ENCODE measurements around the gene TULP4.

Gene TULP4

GRCh38 chr6:158358450-158359077, 46.3 kb downstream of the TULP4 start:
- DNase-seq (ENCODE audit: low read depth), result no peak

- no peak for DNase-seq (ENCODE audit: low read depth)
Observed at GRCh38 chr6:158361068-158361467, 48.8 kb downstream of the TULP4 start.

DNA sequence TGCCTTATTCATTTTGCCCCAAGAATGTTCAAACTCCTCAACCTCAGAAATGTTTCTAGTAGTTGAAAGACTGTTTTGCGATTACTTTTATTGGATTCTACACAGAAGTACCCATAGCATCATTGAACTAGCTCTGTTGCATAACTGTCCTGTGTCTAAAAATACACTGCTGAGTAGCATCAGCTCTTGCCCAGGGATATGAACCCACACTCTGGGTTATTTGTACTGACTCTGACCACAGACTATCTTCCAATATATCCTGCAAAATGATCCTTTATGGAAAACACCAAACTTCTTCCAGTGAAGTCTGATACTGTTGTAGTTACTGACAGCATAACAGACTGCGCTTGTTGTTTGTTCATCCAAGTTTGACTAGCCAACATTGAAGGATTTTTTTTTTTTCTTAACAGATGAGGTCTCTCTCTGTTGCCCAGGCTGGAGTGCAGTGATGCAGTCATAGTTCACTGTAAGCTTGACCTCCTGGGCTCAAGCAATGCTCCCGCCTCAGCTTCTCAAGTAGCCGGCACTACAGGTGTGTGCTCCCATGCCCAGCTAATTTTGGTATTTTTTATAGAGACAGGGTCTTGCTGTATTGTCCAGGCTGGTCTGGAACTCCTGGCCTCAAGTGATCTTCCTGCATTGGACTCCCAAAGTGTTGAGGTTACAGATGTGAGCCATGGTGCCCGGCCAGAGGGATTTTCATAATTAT, 49.9 kb downstream of the TULP4 start:
- DNase-seq (ENCODE audit: low read depth), result no peak

DNA sequence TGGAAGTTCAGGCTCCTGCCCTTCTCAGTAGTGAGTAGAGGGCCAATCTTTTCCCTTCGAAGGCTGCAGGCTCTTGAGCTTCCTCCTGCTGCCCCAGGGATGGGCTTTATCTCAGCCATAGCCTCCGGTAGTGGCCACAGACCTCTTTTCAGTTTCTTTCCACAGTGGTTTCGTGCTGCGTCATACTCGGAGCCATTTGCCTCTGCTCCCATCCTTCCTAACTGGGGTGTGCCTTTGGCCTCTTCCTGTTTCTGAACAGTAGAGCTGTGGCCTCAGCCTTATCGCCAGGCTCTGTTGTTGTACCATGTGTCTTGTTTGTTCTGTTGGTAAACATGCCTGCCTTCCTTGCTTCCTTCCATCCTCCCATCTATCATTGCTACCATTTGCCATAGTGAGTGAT, 54.1 kb downstream of the TULP4 start:
- DNase-seq (ENCODE audit: low read depth), result no peak

GRCh38 chr6:158367816-158368215, 55.6 kb downstream of the TULP4 start:
- DNase-seq (ENCODE audit: low read depth), result no peak

DNA sequence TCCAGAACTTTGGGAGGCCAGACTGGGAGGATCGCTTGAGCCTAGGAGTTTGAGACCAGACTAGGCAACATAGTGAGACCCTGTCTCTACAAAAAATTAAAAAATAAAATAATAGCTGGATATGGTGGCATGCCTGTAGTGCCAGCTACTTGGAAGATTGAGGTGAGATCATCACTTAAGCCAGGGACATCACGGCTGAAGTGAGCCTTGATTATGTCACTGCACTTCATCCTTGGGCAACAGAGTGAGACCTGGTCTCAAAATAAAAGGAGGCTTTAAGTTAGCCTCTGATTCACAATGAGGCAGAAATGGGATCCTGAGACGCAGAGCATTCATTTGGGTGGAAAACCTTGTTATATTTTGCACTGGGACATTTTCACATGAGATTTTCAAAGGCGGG, 57.0 kb downstream of the TULP4 start:
- no peak for DNase-seq (ENCODE audit: low read depth)

DNA sequence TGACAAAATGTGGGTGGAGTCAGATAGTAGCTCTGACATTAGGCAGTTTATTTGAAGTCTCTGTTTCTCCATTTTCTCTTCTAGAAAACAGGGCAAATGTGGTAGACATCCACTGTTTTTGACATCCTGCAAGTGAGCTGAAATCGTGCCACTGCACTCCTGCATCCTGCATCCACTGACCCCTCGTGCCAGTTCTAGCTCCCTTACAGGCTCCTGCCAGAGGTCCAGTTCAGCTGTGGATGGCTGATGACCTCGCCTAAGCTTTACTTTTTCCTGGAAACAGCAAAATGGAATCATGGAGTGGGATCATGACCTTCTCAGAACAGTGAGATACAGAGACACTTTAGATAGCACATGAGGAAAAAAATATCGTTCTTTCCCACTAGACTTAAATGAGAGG, 58.5 kb downstream of the TULP4 start:
- DNase-seq (ENCODE audit: low read depth), result no peak

- DNase-seq (ENCODE audit: low read depth), result no peak
Observed at GRCh38 chr6:158371261-158371660, 59.0 kb downstream of the TULP4 start.

GRCh38 chr6:158372574-158372973, 60.3 kb downstream of the TULP4 start:
- DNase-seq (ENCODE audit: low read depth), result no peak

GRCh38 chr6:158373214-158373613, 60.9 kb downstream of the TULP4 start:
- DNase-seq (ENCODE audit: low read depth), result no peak

- no peak for DNase-seq (ENCODE audit: low read depth)
Observed at GRCh38 chr6:158374020-158374419, 61.8 kb downstream of the TULP4 start.

DNA sequence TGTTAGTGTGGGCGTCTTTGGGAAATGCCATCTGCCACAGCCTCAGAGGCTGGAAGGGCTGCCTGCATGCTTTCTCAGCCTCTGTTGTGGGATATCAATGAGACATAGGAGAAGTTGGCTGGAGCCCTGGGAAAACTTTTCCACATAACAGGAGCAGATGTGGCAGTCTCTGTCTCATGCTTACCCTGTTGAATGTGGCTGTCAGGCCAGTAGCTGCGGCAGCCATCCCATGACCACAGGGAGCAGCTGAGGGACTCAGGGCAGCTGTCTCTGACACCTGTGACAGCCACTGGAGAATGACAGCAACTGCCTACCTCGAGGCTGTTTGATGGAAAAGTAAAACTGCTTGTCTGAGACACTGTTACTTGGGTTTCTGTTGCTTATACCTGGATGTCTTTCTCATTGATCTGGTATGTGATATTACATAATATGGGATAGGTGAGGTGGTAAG, 64.4 kb downstream of the TULP4 start:
- no peak for DNase-seq (ENCODE audit: low read depth)

DNA sequence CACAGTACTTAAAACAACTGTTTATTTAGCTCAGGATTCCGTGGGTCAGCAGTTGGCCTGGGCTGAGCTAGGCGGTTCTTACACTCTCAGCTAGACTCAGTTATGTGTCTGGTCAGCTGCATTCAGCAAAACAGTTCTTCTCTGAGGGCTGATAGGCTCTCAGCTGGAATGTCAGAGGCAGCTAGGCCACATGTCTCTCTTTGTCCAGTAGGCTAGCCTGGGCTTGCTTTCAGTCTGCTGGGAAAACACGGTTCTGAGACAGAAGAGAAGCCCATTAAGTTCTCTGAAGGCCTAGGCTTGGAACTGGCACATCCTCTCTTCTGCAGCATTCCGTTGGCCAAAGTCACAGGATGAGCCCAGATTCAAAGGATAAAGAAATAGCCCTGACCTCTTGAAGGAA, 65.6 kb downstream of the TULP4 start:
- no peak for DNase-seq (ENCODE audit: low read depth)

GRCh38 chr6:158379336-158379735, 67.1 kb downstream of the TULP4 start:
- no peak for DNase-seq (ENCODE audit: low read depth)

- no peak for DNase-seq (ENCODE audit: low read depth)
Observed at GRCh38 chr6:158381214-158381613, 68.9 kb downstream of the TULP4 start.

DNA sequence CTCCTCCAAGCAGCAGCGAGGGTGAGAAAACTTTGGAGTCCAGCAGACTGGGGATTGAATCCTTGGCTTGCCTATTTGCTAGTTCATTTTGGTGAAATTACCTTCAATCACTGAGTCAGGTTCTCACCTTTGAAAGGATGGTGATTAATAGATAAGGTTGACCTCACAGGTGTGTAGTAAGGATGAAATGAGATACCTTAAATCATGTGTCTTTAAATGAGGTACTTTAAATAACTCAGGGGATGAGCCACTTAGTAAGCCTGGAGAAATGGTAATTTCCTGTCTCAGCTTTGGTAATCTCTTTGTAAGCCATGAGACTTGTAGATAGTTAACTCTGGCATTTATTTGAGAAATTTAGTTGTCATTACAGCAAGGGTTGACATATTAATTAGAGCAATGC, 70.2 kb downstream of the TULP4 start:
- no peak for DNase-seq (ENCODE audit: low read depth)

GRCh38 chr6:158383057-158383456, 70.8 kb downstream of the TULP4 start:
- no peak for DNase-seq (ENCODE audit: low read depth)

DNA sequence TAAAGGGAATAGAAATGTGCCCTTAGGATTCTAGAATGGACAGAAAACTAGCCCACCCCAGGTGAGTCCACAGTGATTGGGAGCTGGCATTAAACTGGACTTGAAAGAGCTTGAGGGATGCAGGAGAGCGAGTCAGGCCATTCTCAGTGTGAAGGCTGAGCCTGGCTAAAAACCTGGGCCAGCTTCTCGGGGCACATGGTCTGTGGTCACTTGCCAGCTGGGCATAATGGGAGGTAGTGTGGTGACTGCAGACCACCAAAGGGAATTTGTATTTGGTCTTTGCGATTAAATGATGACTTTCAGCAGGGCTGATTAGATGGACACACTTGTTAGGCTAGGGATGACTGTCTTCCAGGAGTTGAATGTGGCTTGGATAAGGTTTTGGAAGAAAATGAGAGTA, 71.3 kb downstream of the TULP4 start:
- no peak for DNase-seq (ENCODE audit: low read depth)

GRCh38 chr6:158384671-158385110, 72.4 kb downstream of the TULP4 start:
- DNase-seq (ENCODE audit: low read depth), result no peak

GRCh38 chr6:158387036-158387435, 74.8 kb downstream of the TULP4 start:
- DNase-seq (ENCODE audit: low read depth), result no peak

DNA sequence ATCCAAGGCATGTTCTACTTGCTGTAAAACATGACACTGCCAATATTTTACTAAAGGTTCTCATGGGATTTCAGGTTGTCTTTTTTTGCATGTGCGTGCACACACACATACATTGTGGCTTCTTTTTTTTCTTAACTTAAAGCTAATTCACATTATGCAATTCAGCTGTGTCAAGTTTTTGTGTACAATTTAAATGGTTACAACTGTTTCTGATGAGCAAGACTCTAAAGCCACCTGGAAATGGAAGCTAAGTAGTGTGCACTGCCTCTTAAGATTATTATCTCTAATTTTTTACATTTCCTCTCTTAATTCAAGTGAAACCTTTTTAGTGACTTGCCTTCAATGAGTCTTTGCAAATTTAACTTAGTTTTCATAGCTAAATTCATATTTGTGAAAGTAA, 75.3 kb downstream of the TULP4 start:
- no peak for DNase-seq (ENCODE audit: low read depth)

DNA sequence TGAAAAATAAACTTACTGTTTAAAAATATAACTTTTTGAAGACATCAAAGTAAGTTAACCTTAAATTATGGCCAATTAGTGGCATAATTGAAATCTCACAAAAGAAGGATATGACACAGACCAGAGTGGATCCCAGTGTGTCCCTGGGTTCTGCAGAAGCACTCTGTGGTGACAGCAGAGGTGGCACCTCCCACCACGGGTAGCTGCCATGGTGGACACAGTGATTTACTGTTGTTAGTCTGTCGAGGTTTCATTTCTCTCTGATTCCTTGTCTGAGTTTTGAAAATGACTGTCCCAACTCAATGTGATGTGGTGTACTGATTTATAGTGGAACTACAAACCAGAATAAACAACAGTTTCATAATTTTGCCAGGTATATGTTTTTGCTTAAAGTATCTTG, 76.5 kb downstream of the TULP4 start:
- DNase-seq (ENCODE audit: low read depth), result no peak

DNA sequence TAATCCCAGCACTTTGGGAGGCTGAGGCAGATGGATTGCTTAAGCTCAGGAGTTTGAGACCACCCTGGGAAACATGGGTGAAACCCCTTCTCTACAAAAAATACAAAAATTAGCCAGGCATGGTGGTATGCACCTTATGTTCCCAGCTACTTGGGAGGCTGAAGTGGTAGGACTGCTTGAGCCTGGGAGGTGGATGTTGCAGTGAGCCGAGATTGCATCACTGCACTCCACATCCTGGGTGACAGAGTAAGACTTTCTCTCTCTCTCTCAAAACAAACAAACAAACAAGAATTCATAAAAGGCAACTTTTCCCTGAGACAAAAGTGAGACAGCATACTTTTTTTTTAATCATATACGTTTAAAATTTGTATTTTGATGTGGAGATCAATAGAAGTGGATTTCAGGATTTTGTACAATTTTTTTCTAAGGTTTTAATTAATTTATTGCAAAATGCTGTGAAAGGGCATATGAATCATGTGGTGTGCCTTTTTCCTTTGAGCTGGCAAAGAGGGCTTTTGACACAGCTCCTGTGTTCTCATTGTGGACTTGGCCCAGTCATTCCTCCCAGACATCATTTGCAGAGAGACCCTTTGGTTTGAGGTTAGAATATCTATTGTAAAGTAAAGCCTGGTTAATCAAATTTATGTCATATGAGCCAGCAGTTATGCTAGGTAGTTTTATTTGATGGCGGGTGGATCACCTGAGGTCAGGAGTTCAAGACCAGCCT, 77.1 kb downstream of the TULP4 start:
- no peak for DNase-seq (ENCODE audit: low read depth)

All from activated T-cell treated with anti-CD3 and anti-CD28 coated beads for 48 hours (primary cell).